Mammary epithelial cell (primary cell): ENCODE data around the gene RABGAP1L.

Experiments
- CTCF ChIP-seq, 2 donors: IDR thresholded peaks in 1 of 2; conservative IDR thresholded peaks in 1 of 2; 2 replicates each; pipeline ENCODE4 v1.5.1; 2011 to 2012; ENCODE audit warnings: inconsistent platforms in 2 of 2, low read length in 2 of 2, mild to moderate bottlenecking in 2 of 2, control low read depth in 1 of 2, low read depth in 1 of 2; ENCODE audit not compliant: insufficient read depth in 1 of 2; ENCODE audit errors: extremely low read depth in 1 of 2
- EZH2 ChIP-seq: IDR thresholded peaks from 2 replicates; pipeline ENCODE4 v1.6.1; 2012; ENCODE audit warnings: low read length, inconsistent platforms, borderline replicate concordance

GRCh38 chr1:174686213-174686612 lies 526.9 kb downstream of the RABGAP1L start:
- TF ChIP-seq CTCF (conservative IDR thresholded peaks at IDR 0.05 in 1 of 2, IDR thresholded peaks at IDR 0.05 in 1 of 2; ENCODE audit: extremely low read depth in 1 of 2, insufficient read depth in 1 of 2, low read depth in 1 of 2, low read length in 2 of 2) (no peak), EZH2 (no peak)
